Cortex of kidney (tissue), 1 donor: ENCODE measurements around the gene PPTC7.
"Not testable (repeated sequence)": the region's sequence is repeated elsewhere in the genome, so short reads cannot be mapped to it uniquely, and the experiment has no call there.

Experiments
- DNase-seq: peaks from one replicate; lab custom pipeline; 2025; lab: John Stamatoyannopoulos, UW

The PPTC7 gene

GRCh38 chr12:110561471-110562201 is 21.5 kb downstream of the PPTC7 start:
- DNase-seq = no peak

DNA sequence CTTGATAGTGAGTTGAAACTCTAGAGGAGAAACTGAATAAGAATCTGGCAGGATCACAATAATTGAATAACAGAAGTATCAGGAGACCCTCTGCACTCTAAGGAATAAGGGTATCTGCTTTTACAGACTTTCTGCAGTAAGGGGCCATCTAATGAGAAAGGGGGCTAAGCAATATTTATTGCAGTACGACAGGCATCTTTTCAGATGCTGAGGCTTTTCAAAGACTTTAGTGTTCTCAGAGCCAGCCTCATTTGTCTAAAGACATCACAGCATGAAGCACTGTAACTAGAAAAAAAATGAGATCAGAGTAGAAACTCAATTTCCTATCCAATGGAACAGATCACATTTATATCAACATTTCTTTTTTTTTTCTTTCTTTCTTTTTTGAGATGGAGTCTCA is 22.2 kb downstream of the PPTC7 start:
- no peak for DNase-seq

- DNase-seq = no peak
Observed at GRCh38 chr12:110560048-110560447, 23.1 kb downstream of the PPTC7 start.

- DNase-seq = not testable (repeated sequence)
Observed at GRCh38 chr12:110558945-110559344, 24.2 kb downstream of the PPTC7 start.

DNA sequence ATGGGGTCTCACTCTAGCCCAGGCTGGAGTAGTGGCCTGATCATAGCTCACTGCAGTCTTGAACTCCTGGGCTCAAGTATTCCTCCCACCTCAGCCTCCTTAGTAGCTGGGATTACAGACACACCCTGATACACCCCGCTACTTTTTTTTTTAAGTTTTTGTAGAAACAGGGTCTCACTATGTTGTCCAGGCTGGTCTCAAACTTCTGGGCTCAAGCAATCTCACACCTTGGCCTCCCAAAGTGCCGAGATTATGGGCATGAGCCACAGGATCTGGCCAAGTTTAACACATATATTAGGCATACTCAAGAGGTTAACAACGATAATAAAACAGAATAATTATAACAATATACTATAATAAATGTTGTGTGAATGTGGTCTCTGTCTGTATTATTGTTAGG is 25.8 kb downstream of the PPTC7 start:
- no peak for DNase-seq

DNA sequence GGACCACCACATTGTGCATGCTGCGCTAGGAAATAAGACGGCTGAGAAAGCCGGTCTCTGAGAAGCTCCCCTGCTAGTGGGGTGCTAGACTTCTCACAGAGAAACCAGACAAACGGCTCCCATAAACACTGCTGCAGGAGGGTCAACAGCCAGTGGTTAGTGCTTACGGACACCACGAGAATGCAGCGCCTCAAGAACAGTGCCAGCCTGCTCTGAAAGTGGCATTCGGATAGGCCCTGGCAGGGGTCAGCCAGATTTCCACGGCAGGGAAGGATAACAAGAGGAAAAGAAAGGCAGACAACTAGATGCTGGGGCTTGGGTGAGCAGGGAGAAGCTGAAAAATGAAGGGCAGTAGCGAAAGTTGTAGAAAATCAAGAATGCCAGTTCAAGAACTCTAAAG is 26.4 kb downstream of the PPTC7 start:
- DNase-seq = no peak

- no peak for DNase-seq
Observed at GRCh38 chr12:110555577-110556406, 27.3 kb downstream of the PPTC7 start.

DNA sequence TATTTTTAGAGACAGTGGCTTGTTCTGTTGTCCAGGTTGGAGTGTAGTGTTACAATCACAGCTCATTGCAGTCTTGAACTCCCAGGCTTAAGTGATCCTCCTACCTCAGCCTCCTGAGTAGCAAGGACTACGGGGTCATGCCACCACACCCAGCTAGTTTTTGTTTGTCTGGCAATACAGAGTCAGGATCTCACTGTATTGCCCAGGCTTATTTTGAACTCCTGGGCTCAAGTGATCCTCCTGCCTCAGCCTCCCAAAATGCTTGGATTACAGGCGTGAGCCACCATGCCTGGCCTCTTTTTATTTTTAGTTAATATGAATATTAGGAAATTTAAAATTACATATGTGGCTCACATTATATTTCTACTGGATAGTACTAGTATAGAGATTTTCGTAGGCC is 28.9 kb downstream of the PPTC7 start:
- no peak for DNase-seq

GRCh38 chr12:110550981-110551380 is 32.1 kb downstream of the PPTC7 start:
- no peak for DNase-seq

- DNase-seq = no peak
Observed at GRCh38 chr12:110549716-110550115, 33.4 kb downstream of the PPTC7 start.

DNA sequence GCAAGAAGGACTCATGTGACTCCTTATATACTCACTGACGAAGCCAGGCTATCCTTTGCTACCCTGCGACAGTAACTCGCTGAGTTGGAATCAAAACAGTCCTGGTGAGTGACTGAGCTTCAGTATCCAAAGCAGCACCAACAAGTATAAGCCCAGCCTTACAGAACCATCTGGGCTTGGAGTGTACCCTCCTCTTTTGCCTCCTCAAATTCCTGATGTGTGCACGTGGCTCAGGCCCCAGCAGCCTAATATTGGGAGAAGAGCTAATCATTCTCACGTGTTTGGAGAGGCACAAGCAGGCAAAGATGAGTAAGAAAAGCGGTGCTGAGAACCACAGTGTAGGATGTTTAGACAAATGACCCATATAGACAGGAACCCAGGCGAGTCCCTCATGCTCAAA is 34.4 kb downstream of the PPTC7 start:
- no peak for DNase-seq

- DNase-seq = no peak
Observed at GRCh38 chr12:110547090-110547489, 36.0 kb downstream of the PPTC7 start.

DNA sequence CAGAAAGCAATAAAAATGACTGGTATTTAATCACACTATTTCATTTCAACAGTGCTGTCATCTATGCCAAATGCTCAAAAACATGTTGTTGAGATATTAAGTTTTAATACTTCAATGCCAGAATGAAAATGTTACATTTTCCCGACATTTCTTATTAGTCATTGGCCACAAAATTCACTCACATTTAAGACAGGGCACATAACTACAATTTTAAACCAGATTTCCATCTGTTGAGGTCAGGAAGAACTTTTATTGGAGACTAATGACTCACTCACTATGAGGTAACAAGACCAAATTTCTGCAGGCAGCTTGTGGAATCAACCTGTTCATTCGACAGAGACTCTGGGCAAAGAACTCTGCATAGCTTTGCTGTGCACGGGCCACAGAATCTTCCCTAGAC is 36.8 kb downstream of the PPTC7 start:
- no peak for DNase-seq

DNA sequence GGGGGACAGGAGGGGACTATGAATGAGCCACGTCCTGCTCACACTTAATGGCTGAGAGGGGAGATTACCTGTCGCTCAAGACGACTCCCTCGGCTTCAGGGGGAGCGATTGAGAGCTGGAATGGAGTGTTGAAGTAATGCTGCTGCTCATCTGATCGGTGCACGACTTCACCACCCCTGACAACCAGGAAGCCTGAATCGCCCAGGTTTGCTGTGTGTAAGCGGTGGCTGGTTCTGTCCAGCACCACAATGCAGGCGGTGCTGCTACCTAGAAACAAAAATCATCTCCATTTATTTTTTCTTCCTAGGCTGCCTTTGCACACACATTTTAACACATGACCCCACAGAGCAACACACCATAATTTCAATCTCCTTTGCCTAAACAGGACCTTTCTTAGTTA is 37.3 kb downstream of the PPTC7 start:
- DNase-seq = no peak

DNA sequence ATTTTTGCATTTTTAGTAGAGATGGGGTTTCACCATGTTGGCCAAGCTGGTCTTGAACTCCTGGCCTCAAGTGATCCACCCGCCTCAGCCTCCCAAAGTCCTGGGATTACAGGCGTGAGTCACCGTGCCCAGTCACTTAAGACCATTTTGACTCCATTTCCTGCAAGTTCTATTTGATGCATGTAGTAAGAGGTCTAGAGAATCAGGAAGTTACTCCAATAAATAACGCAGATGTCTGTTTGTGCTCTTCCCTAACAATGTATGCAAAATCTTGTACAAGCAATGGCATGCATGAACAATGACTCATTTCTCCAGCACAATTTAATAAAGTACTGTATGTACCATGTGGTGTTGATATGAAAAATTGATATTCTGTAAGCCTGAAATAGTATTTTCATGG is 37.9 kb downstream of the PPTC7 start:
- not testable (repeated sequence) for DNase-seq

- DNase-seq = no peak
Observed at GRCh38 chr12:110543965-110544364, 39.2 kb downstream of the PPTC7 start.

DNA sequence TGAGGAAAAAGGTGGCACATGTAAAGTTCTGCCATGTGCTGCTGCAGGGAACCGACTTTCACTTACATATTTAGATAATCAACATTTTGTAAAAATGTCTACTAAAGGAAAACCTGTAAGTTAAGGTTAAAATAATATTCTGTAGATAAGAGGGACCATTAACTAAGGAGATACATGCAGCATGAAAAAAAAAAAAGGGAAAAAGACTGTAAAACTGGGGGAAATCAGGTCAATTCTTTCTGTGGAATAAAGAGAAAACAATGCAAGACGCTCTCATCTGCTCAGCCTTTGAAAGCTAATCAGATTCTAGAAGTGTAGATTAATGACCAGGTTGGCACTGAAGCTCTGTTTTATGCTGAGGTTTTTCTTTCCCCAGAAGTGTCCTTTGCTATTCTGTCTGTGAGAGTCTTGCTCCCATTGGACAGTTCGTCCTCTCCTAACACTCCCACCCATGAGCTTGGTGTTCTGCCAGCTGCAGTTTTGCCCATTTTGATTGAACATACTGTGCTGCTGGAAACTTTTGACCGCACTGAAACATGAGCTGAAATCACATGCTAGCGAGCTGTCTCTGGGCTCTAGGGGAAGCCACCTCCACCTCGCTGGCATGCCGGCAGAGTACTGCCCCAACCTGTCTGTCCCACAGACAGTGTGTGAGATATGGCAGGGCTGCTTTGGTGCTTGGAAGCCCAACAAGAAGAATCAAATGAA is 39.7 kb downstream of the PPTC7 start:
- DNase-seq = no peak

GRCh38 chr12:110540048-110540447 is 43.1 kb downstream of the PPTC7 start:
- DNase-seq = no peak

GRCh38 chr12:110538869-110539622 is 44.1 kb downstream of the PPTC7 start:
- DNase-seq = no peak

DNA sequence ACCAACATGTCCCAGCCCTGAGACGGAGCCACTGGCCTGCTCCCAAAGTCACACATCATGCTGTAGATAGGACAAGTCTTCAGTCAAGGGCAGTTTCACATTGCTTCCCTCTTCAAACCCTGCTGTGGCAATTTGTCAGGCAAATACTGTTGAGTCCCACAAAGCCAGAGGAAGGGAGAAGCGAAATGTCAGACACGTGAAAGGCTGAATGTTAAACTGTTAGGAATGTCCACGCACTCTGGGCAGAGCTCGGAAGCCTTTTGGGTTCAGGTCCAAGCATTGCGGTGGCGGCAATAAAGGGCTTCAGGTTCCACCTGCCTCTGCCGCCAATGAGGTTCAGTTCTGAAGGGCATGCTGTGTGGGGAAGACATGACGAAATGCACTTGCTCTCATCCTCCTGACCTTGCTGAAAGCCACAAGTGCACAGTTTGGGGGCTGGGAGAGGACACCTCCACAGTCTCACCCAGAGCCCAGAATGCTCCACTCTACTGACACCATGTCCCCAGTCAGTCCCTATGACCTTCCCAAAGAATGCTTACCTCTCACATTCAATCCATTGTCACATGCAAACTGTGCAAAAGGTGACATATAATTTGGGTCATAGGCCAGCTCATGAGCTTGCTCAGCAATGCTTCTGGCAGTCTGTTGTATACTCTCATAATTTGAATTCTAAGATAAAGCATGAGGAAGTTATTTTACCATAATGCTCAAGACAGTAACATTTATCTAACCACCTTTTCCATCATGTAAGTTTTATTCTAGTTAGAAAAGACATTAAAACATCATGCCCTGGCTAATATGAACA is 45.3 kb downstream of the PPTC7 start:
- DNase-seq = no peak
